ENCODE data around the gene TRMU.

DNA sequence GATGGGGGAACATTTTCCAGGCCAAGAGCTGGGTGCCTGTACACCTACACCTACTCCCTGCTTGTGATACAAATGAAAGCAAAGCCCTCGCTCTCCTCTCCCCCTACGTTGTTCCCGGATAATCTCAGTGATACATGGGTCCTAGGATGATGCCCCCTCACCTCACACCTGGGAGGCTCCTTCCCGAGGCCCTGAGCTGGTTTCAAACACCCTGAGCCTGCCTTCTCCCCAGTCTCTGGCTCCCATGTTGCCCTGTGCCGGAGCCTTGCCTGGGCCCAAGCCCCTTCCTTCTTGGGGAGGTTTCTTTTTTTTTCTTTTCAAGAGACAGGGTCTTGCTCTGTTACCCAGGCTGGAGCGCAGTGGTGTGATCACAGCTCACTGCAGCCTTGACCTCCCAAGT is 23.3 kb downstream of the TRMU start:
- TF ChIP-seq REST (IDR thresholded peaks at IDR 0.05; ENCODE audit: unreplicated experiment) (no peak), CTCF (conservative IDR thresholded peaks at IDR 0.05; ENCODE audit: low read depth in 2 of 2) (no peak), ZNF331 (CRISPR knock-in tag; IDR thresholded peaks at IDR 0.05; ENCODE audit: low read depth) (no peak), POLR2AphosphoS5 (IDR thresholded peaks at IDR 0.05; ENCODE audit: low read depth) (no peak), EZH2 (IDR thresholded peaks at IDR 0.05; ENCODE audit: low read depth, unreplicated experiment) (no peak), EZH2phosphoT487 (IDR thresholded peaks at IDR 0.05; ENCODE audit: unreplicated experiment) (no peak), CREB1 (CRISPR knock-in tag; IDR thresholded peaks at IDR 0.05; ENCODE audit: low read depth) (no peak)

Measured in GM23338 (cell line).